HEK293 (cell line): ENCODE results near the gene TAS2R40.

Experiments
- CTCF ChIA-PET: fragments of 350-600 bp; formaldehyde crosslinking; extraction: SDS; loops from one replicate; lab custom pipeline; 2021; ENCODE audit warnings: antibody characterized with exemption; lab: Yijun Ruan, JAX
- POLR2A ChIA-PET: fragments of 300-600 bp; formaldehyde crosslinking; extraction: SDS; loops from one replicate; lab custom pipeline; 2020; ENCODE audit warnings: antibody characterized with exemption, inconsistent platforms; lab: Yijun Ruan, JAX
- H3K27ac ChIP-seq: fragments of 200-500 bp; sonication (Bioruptor generic); 2 replicates; pipeline ENCODE4 v1.5.1; 2014; ENCODE audit warnings: low read depth, low read length, control low read depth, inconsistent platforms; ENCODE audit errors: extremely low read depth
- H3K36me3 ChIP-seq, 2 experiments: fragments of 200-500 bp in 1 of 2; sonication (Bioruptor generic) in 1 of 2; 1 replicate in 1 of 2; 2 replicates in 1 of 2; pipeline ENCODE4 v1.5.1; 2014 to 2017; ENCODE audit warnings: inconsistent platforms in 2 of 2, low read length in 2 of 2; ENCODE audit not compliant: control insufficient read depth in 2 of 2, insufficient read depth in 1 of 2
- H3K4me1 ChIP-seq: fragments of 200-500 bp; sonication (Bioruptor generic); 2 replicates; pipeline ENCODE4 v1.5.1; 2014; ENCODE audit warnings: mild to moderate bottlenecking, low read length, inconsistent platforms; ENCODE audit not compliant: control insufficient read depth, insufficient read depth
- H3K4me3 ChIP-seq: 2 replicates; pipeline ENCODE4 v1.5.1; 2011; ENCODE audit warnings: low read depth, mild to moderate bottlenecking, control low read depth, low read length, moderate library complexity
- H3K9me3 ChIP-seq: fragments of 200-500 bp; sonication (Bioruptor generic); 2 replicates; pipeline ENCODE4 v1.5.1; 2014; ENCODE audit warnings: low read depth, low read length, inconsistent platforms; ENCODE audit not compliant: control insufficient read depth, insufficient read depth
- KLF9 ChIP-seq: fragments of 450-650 bp; formaldehyde crosslinking; IDR thresholded peaks from 2 replicates; pipeline ENCODE4 v1.5.1; 2016; ENCODE audit warnings: missing biosample characterization, missing genetic modification characterization, low read depth
- ZEB2 ChIP-seq: fragments of 450-650 bp; formaldehyde crosslinking; IDR thresholded peaks from 2 replicates; pipeline ENCODE4 v1.5.1; 2016; ENCODE audit warnings: missing biosample characterization, missing genetic modification characterization
- ZFP69B ChIP-seq: fragments of 450-650 bp; formaldehyde crosslinking; IDR thresholded peaks from 2 replicates; pipeline ENCODE4 v1.5.1; 2016; ENCODE audit warnings: missing biosample characterization, missing genetic modification characterization
- ZNF114 ChIP-seq: fragments of 450-650 bp; formaldehyde crosslinking; IDR thresholded peaks from 2 replicates; pipeline ENCODE4 v1.5.0; 2017; ENCODE audit warnings: missing biosample characterization, missing genetic modification characterization
- ZNF121 ChIP-seq: fragments of 450-650 bp; formaldehyde crosslinking; IDR thresholded peaks from 2 replicates; pipeline ENCODE4 v1.5.1; 2016; ENCODE audit warnings: missing biosample characterization, missing genetic modification characterization
- ZNF175 ChIP-seq: fragments of 450-650 bp; formaldehyde crosslinking; IDR thresholded peaks from 2 replicates; pipeline ENCODE4 v1.5.1; 2016; ENCODE audit warnings: missing biosample characterization, missing genetic modification characterization
- ZNF184 ChIP-seq: fragments of 450-650 bp; IDR thresholded peaks from 2 replicates; pipeline ENCODE4 v1.5.1; 2018; ENCODE audit warnings: missing biosample characterization, mild to moderate bottlenecking, missing genetic modification characterization
- ZNF19 ChIP-seq: fragments of 450-650 bp; formaldehyde crosslinking; IDR thresholded peaks from 2 replicates; pipeline ENCODE4; 2016; ENCODE audit warnings: missing biosample characterization, missing genetic modification characterization, low read depth
- ZNF214 ChIP-seq: fragments of 450-650 bp; formaldehyde crosslinking; IDR thresholded peaks from 2 replicates; pipeline ENCODE4 v1.5.1; 2017; ENCODE audit warnings: missing biosample characterization, mild to moderate bottlenecking, missing genetic modification characterization, borderline replicate concordance
- ZNF404 ChIP-seq: fragments of 450-650 bp; formaldehyde crosslinking; IDR thresholded peaks from 2 replicates; pipeline ENCODE4 v1.5.1; 2017; ENCODE audit warnings: missing biosample characterization, missing genetic modification characterization
- ZNF426 ChIP-seq: fragments of 450-650 bp; formaldehyde crosslinking; IDR thresholded peaks from 2 replicates; pipeline ENCODE4 v1.5.1; 2017; ENCODE audit warnings: missing biosample characterization, missing genetic modification characterization, mild to moderate bottlenecking, inconsistent platforms, moderate library complexity
- ZNF433 ChIP-seq: fragments of 450-650 bp; formaldehyde crosslinking; IDR thresholded peaks from 2 replicates; pipeline ENCODE4 v1.5.1; 2016; ENCODE audit warnings: missing biosample characterization, missing genetic modification characterization, low read depth
- ZNF473 ChIP-seq: fragments of 450-650 bp; formaldehyde crosslinking; IDR thresholded peaks from 2 replicates; pipeline ENCODE4 v1.5.1; 2017; ENCODE audit warnings: missing biosample characterization, missing genetic modification characterization
- ZNF513 ChIP-seq: fragments of 450-650 bp; IDR thresholded peaks from 2 replicates; pipeline ENCODE4 v1.5.1; 2018; ENCODE audit warnings: missing biosample characterization, missing genetic modification characterization
- ZNF548 ChIP-seq: fragments of 450-650 bp; formaldehyde crosslinking; IDR thresholded peaks from 2 replicates; pipeline ENCODE4 v1.5.1; 2016; ENCODE audit warnings: missing biosample characterization, missing genetic modification characterization
- ZNF555 ChIP-seq: fragments of 450-650 bp; formaldehyde crosslinking; conservative IDR thresholded peaks from 2 replicates; pipeline ENCODE4 v1.5.1; 2017; ENCODE audit warnings: missing biosample characterization, mild to moderate bottlenecking, missing genetic modification characterization, inconsistent platforms
- ZNF580 ChIP-seq: fragments of 450-650 bp; formaldehyde crosslinking; IDR thresholded peaks from 2 replicates; pipeline ENCODE4 v1.5.1; 2016; ENCODE audit warnings: missing biosample characterization, missing genetic modification characterization
- ZNF623 ChIP-seq: fragments of 450-650 bp; formaldehyde crosslinking; IDR thresholded peaks from 2 replicates; pipeline ENCODE4 v1.5.1; 2016; ENCODE audit warnings: missing biosample characterization, missing genetic modification characterization
- ZNF629 ChIP-seq: fragments of 450-650 bp; formaldehyde crosslinking; IDR thresholded peaks from 2 replicates; pipeline ENCODE4 v1.5.1; 2017; ENCODE audit warnings: missing biosample characterization, missing genetic modification characterization
- ZNF791 ChIP-seq: fragments of 450-650 bp; formaldehyde crosslinking; IDR thresholded peaks from 2 replicates; pipeline ENCODE4 v1.5.1; 2016; ENCODE audit warnings: missing biosample characterization, missing genetic modification characterization
- ZNF792 ChIP-seq: fragments of 450-650 bp; formaldehyde crosslinking; IDR thresholded peaks from 2 replicates; pipeline ENCODE4 v1.5.1; 2016; ENCODE audit warnings: missing biosample characterization, missing genetic modification characterization
- ZSCAN5A ChIP-seq: fragments of 450-650 bp; formaldehyde crosslinking; IDR thresholded peaks from 2 replicates; pipeline ENCODE4 v1.5.1; 2016; ENCODE audit warnings: missing biosample characterization, missing genetic modification characterization

The TAS2R40 gene

GRCh38 chr7:143242306-143242705 is 20.5 kb downstream of the TAS2R40 start:
- CTCF ChIA-PET = interaction anchor here (1.1 to 4.2 kb wide), 5 partner anchors 10 to 174 kb away, joined by 4 to 56 read pairs (median 29); no protein-coding TSS in a partner anchor
- Histone ChIP-seq H3K4me1 (no peaks in the 10 kb centered on the region), H3K27ac (no peak overlapping the region), H3K4me3 (no peak overlapping the region), H3K9me3 (no peaks in the 10 kb centered on the region), H3K36me3 (no peaks in the 10 kb centered on the region)
- TF ChIP-seq ZNF548 (tag by site-specific recombination) (no peak), ZEB2 (no peak), ZSCAN5A (tag by site-specific recombination) (no peak), ZNF555 (tag by site-specific recombination) (no peak), ZNF121 (tag by site-specific recombination) (no peak), ZNF433 (tag by site-specific recombination) (no peak), ZNF426 (tag by site-specific recombination) (no peak), ZNF792 (tag by site-specific recombination) (no peak), ZNF404 (no peak), ZNF629 (tag by site-specific recombination) (no peak), ZNF19 (tag by site-specific recombination) (no peak), ZNF214 (no peak), ZNF175 (no peak), KLF9 (tag by site-specific recombination) (no peak), ZNF114 (tag by site-specific recombination) (no peak), ZNF184 (tag by site-specific recombination) (no peak), ZNF513 (no peak), ZNF580 (tag by site-specific recombination) (no peak), ZNF623 (tag by site-specific recombination) (no peak), ZNF791 (no peak)
- POLR2A ChIA-PET = interaction anchor here (1.4 kb wide), 1 partner anchor 21 kb away, joined by 4 read pairs; the partner anchor contains the start of gene GSTK1

- Histone ChIP-seq H3K36me3 (no peaks in the 10 kb centered on the region), H3K4me3 (no peak overlapping the region), H3K9me3 (no peaks in the 10 kb centered on the region), H3K4me1 (no peaks in the 10 kb centered on the region), H3K27ac (no peak overlapping the region)
- ChIA-PET POLR2A (interaction anchor here (1.4 kb wide), 1 partner anchor 20 kb away, joined by 4 read pairs; the partner anchor contains the start of gene GSTK1), CTCF (interaction anchor here (0.6 to 1.6 kb wide), 5 partner anchors 11 to 1379 kb away, joined by 3 to 5 read pairs (median 4); no protein-coding TSS in a partner anchor)
- no peak for TF ChIP-seq ZNF473 (tag by site-specific recombination)
- no peak for TF ChIP-seq ZFP69B (tag by site-specific recombination)
- no peak for TF ChIP-seq ZNF114 (tag by site-specific recombination)
These were observed 21.3 kb downstream of the TAS2R40 start for GRCh38 chr7:143243111-143243510.
